ENCODE data around the gene TGFB1. TPM values are rescaled to one million over a fixed set of nuclear protein-coding genes. Genes with fewer than 3 reads are reported as not detected.

The TGFB1 gene
- total and polyA plus RNA-seq, 2 of the 13 experiments (the other 11 are each of a cell fraction or from before 2014, with no cell fraction given), result 4.1 to 5.4 TPM

DNA sequence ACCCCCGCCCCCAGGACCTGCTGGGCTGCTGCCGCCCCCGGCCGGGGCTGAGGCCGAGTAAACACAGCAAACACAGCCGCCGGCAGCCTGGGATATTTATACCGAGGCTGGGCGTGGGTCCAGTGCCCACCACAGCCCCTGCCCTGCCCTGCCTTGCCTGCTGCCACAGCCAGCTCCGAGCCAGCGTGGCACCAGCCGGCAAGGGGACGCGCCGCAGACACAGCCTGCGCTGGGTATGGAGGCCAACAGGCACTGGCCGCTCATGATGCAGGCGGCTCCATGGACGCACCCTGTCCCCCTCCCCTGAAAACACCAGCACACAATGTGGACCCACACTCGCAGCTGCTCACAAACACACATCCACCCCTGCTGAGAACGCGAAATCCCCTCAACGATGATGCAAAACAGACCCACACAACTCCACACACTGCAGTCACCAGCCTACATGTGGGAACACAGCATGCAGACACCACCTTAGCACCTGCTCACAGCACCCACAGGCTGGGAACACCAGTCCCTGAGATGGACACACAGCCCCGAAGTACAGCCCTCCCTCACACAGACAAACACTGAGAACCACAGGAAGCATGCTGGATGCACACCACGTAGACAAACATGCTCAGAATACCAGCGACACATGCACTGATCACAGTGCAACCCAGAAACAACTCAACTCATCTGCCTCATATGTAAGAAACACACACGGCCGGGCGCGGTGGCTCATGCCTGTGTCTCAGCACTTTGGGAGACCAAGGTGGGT is 27.6 kb downstream of the TGFB1 start (continued):
- TF ChIP-seq, protein P1, sequence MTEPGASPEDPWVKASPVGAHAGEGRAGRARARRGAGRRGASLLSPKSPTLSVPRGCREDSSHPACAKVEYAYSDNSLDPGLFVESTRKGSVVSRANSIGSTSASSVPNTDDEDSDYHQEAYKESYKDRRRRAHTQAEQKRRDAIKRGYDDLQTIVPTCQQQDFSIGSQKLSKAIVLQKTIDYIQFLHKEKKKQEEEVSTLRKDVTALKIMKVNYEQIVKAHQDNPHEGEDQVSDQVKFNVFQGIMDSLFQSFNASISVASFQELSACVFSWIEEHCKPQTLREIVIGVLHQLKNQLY (CRISPR knock-in tag; IDR thresholded peaks at IDR 0.05), result no peak
- no peak for TF ChIP-seq EP300 (IDR thresholded peaks at IDR 0.05; ENCODE audit: low read depth in 2 of 2, low read length in 2 of 2)
- no peak for TF ChIP-seq EP300 (CRISPR knock-in tag; IDR thresholded peaks at IDR 0.05; ENCODE audit: borderline replicate concordance)
- no peak for TF ChIP-seq ZMYM2 (CRISPR knock-in tag; IDR thresholded peaks at IDR 0.05)

DNA sequence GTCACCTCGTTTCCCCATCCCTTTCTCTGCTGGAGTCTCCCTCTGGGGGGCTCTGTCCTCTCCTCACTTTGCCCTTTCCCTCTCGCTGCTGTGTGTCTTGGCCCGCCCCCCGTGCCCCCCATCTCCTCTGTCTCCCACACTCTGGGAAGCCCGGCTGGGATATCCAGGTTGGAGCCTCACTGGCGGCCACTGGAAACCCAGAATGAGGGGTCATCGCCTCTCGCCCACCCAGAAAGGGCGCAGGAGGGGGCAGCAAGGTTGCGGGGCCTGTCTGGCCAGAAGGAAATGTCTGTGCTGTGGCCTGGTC is 28.1 kb downstream of the TGFB1 start:
- Histone ChIP-seq H3K9me3 (ENCODE audit: low read length) (no peaks in the 10 kb centered on the region), H3K79me2 (ENCODE audit: insufficient read depth, low read length) (peaks cover 2% of the 10 kb centered on the region), H3K27ac (ENCODE audit: extremely low read length, insufficient read depth, low read length) (peak overlapping the region; percentile 58), H3K27me3 (ENCODE audit: control insufficient read depth in 1 of 2, insufficient read depth in 2 of 2, low read length in 2 of 2) (no peaks in the 10 kb centered on the region), H2AFZ (ENCODE audit: low read length) (no peak overlapping the region), H3K9ac (ENCODE audit: insufficient read depth, low read depth, low read length) (peak overlapping the region; percentile 61), H4K20me1 (ENCODE audit: insufficient read depth, low read length) (no peaks in the 10 kb centered on the region), H3K4me3 (replicated peaks in 1 of 3; ENCODE audit: insufficient read depth in 1 of 3, low read depth in 2 of 3, low read length in 3 of 3) (peak overlapping the region; percentile 52 to 69 (median 61)), H3K4me2 (ENCODE audit: low read depth, low read length) (peak overlapping the region; percentile 77), H3K36me3 (replicated peaks in 1 of 2; ENCODE audit: control insufficient read depth in 1 of 2, insufficient read depth in 2 of 2, low read length in 2 of 2) (peaks cover 10 to 24% of the 10 kb centered on the region in 2 experiments; a peak in 4 of 5 replicates), H3K4me1 (ENCODE audit: insufficient read depth, low read length) (peaks cover 69% of the 10 kb centered on the region)
- POLR2A ChIA-PET, result interaction anchor here (0.7 to 6.2 kb wide), 5 partner anchors 16 to 119 kb away, joined by 3 to 73 read pairs (median 21); partner anchors contain the start of genes B9D2, CCDC97, HNRNPUL1 and TGFB1
- in situ Hi-C loops (cut with HindIII; ENCODE audit: extremely low pct_ligation_motif_present, low pct_unique_long_range_greater_than_20kb), result no loop called here
- 8% methylated on average over 7 of the region's 10 CpGs for WGBS (ENCODE audit: low lambda C conversion rate)
- ATAC-seq (no peak), FAIRE-seq (no peak), DNase-seq (ENCODE audit: low spot score) (no peak)
- CTCF ChIA-PET (ENCODE audit: low intra/inter-chr PET ratio, low total read pairs), result no interaction called here
- no TSS peak for BruUV-seq (replicated peaks)
- intact Hi-C loops (cut with micrococcal nuclease; ENCODE audit: unreplicated experiment), result loop anchor here (2.0 kb wide), 1 partner anchor 27 kb away; the partner anchor contains the start of gene TGFB1
- TF ChIP-seq ZNF766 (CRISPR knock-in tag; IDR thresholded peaks at IDR 0.05; ENCODE audit: borderline replicate concordance) (no peak), XRCC5 (optimal IDR thresholded peaks at IDR 0.05; ENCODE audit: low read length) (no peak), KMT2A (CRISPR knock-in tag; IDR thresholded peaks at IDR 0.05) (peak; percentile 20; the same call in 1 of the 2 replicates), HCFC1 (IDR thresholded peaks at IDR 0.05; ENCODE audit: low read depth, low read length) (no peak), ZNF432 (CRISPR knock-in tag; IDR thresholded peaks at IDR 0.05; ENCODE audit: borderline replicate concordance) (no peak), REPIN1 (CRISPR knock-in tag; IDR thresholded peaks at IDR 0.05; ENCODE audit: borderline replicate concordance, low read depth) (no peak), ZNF207 (IDR thresholded peaks at IDR 0.05; ENCODE audit: borderline replicate concordance) (no peak), MBNL3 (CRISPR knock-in tag; conservative IDR thresholded peaks at IDR 0.05) (no peak)
- TF ChIP-seq, protein P2, sequence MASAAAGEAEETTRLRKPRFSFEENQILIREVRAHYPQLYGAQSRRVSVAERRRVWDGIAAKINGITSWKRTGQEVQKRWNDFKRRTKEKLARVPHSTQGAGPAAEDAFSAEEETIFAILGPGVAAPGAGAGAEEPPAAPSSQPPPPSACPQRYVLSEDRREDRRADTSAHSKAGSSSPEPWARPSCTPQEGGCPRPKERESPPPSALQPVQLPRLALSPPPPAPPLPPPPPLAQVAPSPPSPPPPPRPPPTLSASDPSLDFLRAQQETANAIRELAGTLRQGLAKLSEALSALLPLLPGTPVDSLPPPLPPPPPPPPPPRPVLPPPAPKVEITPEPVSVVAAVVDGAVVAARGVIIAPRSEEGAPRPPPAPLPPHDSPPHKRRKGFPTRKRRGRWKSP (CRISPR knock-in tag; IDR thresholded peaks at IDR 0.05), result no peak
- TF ChIP-seq, protein P3, sequence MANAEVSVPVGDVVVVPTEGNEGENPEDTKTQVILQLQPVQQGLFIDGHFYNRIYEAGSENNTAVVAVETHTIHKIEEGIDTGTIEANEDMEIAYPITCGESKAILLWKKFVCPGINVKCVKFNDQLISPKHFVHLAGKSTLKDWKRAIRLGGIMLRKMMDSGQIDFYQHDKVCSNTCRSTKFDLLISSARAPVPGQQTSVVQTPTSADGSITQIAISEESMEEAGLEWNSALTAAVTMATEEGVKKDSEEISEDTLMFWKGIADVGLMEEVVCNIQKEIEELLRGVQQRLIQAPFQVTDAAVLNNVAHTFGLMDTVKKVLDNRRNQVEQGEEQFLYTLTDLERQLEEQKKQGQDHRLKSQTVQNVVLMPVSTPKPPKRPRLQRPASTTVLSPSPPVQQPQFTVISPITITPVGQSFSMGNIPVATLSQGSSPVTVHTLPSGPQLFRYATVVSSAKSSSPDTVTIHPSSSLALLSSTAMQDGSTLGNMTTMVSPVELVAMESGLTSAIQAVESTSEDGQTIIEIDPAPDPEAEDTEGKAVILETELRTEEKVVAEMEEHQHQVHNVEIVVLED (CRISPR knock-in tag; IDR thresholded peaks at IDR 0.05; ENCODE audit: borderline replicate concordance), result no peak
- TF ChIP-seq, protein P4, sequence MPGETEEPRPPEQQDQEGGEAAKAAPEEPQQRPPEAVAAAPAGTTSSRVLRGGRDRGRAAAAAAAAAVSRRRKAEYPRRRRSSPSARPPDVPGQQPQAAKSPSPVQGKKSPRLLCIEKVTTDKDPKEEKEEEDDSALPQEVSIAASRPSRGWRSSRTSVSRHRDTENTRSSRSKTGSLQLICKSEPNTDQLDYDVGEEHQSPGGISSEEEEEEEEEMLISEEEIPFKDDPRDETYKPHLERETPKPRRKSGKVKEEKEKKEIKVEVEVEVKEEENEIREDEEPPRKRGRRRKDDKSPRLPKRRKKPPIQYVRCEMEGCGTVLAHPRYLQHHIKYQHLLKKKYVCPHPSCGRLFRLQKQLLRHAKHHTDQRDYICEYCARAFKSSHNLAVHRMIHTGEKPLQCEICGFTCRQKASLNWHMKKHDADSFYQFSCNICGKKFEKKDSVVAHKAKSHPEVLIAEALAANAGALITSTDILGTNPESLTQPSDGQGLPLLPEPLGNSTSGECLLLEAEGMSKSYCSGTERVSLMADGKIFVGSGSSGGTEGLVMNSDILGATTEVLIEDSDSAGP (CRISPR knock-in tag; IDR thresholded peaks at IDR 0.05; ENCODE audit: borderline replicate concordance), result 0 out of 2 replicates have a peak, but pooled peaks have one; percentile 4
- TF ChIP-seq, protein P5, sequence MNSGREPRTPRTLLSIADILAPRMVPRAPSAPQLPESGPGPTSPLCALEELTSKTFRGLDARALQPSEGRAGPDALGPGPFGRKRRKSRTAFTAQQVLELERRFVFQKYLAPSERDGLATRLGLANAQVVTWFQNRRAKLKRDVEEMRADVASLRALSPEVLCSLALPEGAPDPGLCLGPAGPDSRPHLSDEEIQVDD (CRISPR knock-in tag; IDR thresholded peaks at IDR 0.05; ENCODE audit: borderline replicate concordance), result 0 out of 2 replicates have a peak, but pooled peaks have one; percentile 15

All from HepG2 (cell line).